Transverse colon (tissue), 4 donors: Measurements from ENCODE around the gene CEACAM21.

Experiments used
- POLR2A ChIP-seq: fragments of 450-650 bp; IDR thresholded peaks from one replicate; pipeline ENCODE4 v1.6.1; 2016; ENCODE audit warnings: antibody characterized with exemption, mild to moderate bottlenecking, moderate library complexity
- POLR2AphosphoS5 ChIP-seq, 3 donors: sonication (generic); formaldehyde crosslinking; IDR thresholded peaks; one replicate each; pipeline ENCODE4 v1.6.1; 2016; ENCODE audit warnings: antibody characterized with exemption in 3 of 3
- TF ChIP-seq, protein P1 (sequence below), 5 experiments: fragments of 200-600 bp in 3 of 5; fragments of 450-650 bp in 2 of 5; sonication (generic) in 3 of 5; IDR thresholded peaks; 1 replicate in 2 of 5; 2 replicates in 3 of 5; pipeline ENCODE4 v1.5.1; 2016 to 2017; ENCODE audit warnings: antibody characterized with exemption in 5 of 5, inconsistent platforms in 3 of 5, mild to moderate bottlenecking in 2 of 5, moderate library complexity in 1 of 5

DNA sequence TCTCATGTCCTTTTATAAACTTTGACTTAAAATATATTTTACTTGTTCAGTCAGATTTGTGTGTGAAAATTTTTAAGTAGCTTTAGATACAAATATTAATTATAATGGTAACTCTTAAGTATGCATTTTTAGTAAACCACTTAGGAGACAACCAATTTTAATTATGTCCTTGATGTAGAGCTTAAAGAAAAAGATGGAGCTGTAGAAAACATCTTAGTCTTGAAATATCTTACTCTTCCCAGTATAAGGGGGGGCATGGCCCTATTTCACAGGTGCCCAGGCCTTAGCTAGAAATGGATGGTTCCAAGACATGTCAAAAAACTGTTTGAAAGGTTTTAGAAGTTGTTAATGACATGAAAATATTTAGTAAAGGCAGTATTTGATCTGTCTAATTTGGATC, 43.4 kb upstream of the CEACAM21 start:
- TF ChIP-seq, protein P1, sequence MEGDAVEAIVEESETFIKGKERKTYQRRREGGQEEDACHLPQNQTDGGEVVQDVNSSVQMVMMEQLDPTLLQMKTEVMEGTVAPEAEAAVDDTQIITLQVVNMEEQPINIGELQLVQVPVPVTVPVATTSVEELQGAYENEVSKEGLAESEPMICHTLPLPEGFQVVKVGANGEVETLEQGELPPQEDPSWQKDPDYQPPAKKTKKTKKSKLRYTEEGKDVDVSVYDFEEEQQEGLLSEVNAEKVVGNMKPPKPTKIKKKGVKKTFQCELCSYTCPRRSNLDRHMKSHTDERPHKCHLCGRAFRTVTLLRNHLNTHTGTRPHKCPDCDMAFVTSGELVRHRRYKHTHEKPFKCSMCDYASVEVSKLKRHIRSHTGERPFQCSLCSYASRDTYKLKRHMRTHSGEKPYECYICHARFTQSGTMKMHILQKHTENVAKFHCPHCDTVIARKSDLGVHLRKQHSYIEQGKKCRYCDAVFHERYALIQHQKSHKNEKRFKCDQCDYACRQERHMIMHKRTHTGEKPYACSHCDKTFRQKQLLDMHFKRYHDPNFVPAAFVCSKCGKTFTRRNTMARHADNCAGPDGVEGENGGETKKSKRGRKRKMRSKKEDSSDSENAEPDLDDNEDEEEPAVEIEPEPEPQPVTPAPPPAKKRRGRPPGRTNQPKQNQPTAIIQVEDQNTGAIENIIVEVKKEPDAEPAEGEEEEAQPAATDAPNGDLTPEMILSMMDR (IDR thresholded peaks at IDR 0.05): no peak
- no peak for TF ChIP-seq POLR2A
- no peak for TF ChIP-seq POLR2AphosphoS5 (IDR thresholded peaks at IDR 0.05)
